Effector CD8-positive, alpha-beta T cell (primary cell): Measurements from ENCODE around the gene KLK2.

ENCODE experiments used
- DNase-seq: peaks from one replicate; lab custom pipeline; 2025; lab: John Stamatoyannopoulos, UW

The KLK2 gene

GRCh38 chr19:50850738-50851137 lies 22.5 kb upstream of the KLK2 start:
- DNase-seq = no peak

DNA sequence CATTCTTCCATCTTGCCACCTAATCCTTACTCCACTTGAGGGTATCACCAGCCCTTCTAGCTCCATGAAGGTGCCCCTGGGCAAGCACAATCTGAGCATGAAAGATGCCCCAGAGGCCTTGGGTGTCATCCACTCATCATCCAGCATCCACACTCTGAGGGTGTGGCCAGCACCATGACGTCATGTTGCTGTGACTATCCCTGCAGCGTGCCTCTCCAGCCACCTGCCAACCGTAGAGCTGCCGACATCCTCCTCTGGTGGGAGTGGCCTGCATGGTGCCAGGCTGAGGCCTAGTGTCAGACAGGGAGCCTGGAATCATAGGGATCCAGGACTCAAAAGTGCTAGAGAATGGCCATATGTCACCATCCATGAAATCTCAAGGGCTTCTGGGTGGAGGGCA lies 21.6 kb upstream of the KLK2 start:
- no peak for DNase-seq

DNA sequence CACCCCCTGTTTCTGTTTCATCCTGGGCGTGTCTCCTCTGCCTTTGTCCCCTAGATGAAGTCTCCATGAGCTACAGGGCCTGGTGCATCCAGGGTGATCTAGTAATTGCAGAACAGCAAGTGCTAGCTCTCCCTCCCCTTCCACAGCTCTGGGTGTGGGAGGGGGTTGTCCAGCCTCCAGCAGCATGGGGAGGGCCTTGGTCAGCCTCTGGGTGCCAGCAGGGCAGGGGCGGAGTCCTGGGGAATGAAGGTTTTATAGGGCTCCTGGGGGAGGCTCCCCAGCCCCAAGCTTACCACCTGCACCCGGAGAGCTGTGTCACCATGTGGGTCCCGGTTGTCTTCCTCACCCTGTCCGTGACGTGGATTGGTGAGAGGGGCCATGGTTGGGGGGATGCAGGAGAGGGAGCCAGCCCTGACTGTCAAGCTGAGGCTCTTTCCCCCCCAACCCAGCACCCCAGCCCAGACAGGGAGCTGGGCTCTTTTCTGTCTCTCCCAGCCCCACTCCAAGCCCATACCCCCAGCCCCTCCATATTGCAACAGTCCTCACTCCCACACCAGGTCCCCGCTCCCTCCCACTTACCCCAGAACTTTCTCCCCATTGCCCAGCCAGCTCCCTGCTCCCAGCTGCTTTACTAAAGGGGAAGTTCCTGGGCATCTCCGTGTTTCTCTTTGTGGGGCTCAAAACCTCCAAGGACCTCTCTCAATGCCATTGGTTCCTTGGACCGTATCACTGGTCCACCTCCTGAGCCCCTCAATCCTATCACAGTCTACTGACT lies 18.4 kb upstream of the KLK2 start, which contains the start of gene KLK3:
KLK3 (plus strand) TSS at position 280 of the 775 bp plus-strand sequence; CDS start at position 321, 41 bp downstream.
- no peak for DNase-seq

GRCh38 chr19:50857366-50857765 lies 15.9 kb upstream of the KLK2 start:
- no peak for DNase-seq

GRCh38 chr19:50858886-50859285 lies 14.4 kb upstream of the KLK2 start:
- no peak for DNase-seq

GRCh38 chr19:50859849-50860248 lies 13.4 kb upstream of the KLK2 start:
- DNase-seq = no peak

GRCh38 chr19:50861010-50861409 lies 12.2 kb upstream of the KLK2 start:
- DNase-seq = no peak

DNA sequence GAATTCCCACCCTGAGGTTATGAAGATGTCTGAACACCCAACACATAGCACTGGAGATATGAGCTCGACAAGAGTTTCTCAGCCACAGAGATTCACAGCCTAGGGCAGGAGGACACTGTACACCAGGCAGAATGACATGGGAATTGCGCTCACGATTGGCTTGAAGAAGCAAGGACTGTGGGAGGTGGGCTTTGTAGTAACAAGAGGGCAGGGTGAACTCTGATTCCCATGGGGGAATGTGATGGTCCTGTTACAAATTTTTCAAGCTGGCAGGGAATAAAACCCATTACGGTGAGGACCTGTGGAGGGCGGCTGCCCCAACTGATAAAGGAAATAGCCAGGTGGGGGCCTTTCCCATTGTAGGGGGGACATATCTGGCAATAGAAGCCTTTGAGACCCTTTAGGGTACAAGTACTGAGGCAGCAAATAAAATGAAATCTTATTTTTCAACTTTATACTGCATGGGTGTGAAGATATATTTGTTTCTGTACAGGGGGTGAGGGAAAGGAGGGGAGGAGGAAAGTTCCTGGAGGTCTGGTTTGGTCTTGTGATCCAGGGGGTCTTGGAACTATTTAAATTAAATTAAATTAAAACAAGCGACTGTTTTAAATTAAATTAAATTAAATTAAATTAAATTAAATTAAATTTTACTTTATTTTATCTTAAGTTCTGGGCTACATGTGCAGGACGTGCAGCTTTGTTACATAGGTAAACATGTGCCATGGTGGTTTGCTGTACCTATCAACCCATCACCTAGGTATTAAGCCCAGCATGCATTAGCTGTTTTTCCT lies 11.5 kb upstream of the KLK2 start:
- DNase-seq = no peak

DNA sequence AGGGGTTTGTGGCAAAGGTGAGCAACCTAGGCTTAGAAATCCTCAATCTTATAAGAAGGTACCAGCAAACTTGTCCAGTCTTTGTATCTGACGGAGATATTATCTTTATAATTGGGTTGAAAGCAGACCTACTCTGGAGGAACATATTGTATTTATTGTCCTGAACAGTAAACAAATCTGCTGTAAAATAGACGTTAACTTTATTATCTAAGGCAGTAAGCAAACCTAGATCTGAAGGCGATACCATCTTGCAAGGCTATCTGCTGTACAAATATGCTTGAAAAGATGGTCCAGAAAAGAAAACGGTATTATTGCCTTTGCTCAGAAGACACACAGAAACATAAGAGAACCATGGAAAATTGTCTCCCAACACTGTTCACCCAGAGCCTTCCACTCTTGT lies 3.8 kb upstream of the KLK2 start:
- DNase-seq = no peak

- DNase-seq = no peak
These were observed 2.7 kb upstream of the KLK2 start for GRCh38 chr19:50870417-50871089.

DNA sequence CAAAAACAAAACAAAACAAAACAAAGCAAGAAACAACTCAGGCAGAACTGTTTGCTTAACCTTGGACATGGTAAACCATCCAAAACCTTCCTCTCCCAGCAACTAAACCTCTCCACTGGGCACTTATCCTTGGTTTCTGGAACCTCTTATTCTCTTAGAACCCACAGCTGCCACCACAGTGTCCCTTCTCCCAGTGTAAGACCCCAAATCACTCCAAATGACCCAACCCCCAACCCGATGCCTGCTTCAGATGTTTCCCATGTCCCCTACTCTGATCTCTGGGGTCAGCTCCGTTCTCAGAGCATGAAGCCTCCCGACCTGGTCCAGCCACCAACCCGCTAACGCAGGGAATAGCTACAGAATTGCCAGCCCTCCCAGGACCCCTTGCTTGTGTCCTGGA lies 972 bp downstream of the KLK2 start:
- DNase-seq = no peak

GRCh38 chr19:50875795-50876422 lies 2.7 kb downstream of the KLK2 start:
- no peak for DNase-seq

GRCh38 chr19:50876456-50876855 lies 3.2 kb downstream of the KLK2 start:
- no peak for DNase-seq

DNA sequence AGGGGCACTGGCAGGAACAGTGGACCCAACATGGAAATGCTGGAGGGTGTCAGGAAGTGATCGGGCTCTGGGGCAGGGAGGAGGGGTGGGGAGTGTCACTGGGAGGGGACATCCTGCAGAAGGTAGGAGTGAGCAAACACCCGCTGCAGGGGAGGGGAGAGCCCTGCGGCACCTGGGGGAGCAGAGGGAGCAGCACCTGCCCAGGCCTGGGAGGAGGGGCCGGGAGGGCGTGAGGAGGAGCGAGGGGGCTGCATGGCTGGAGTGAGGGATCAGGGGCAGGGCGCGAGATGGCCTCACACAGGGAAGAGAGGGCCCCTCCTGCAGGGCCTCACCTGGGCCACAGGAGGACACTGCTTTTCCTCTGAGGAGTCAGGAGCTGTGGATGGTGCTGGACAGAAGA lies 4.1 kb downstream of the KLK2 start:
- no peak for DNase-seq

- no peak for DNase-seq
These were observed 5.6 kb downstream of the KLK2 start for GRCh38 chr19:50878851-50879250.

DNA sequence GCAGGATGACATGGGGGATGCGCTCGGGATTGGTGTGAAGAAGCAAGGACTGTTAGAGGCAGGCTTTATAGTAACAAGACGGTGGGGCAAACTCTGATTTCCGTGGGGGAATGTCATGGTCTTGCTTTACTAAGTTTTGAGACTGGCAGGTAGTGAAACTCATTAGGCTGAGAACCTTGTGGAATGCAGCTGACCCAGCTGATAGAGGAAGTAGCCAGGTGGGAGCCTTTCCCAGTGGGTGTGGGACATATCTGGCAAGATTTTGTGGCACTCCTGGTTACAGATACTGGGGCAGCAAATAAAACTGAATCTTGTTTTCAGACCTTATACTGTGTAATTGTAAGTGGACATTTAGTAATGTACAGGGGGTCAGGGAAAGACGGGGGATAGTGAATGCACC lies 7.0 kb downstream of the KLK2 start:
- DNase-seq = no peak

GRCh38 chr19:50882188-50882587 lies 8.9 kb downstream of the KLK2 start:
- no peak for DNase-seq

DNA sequence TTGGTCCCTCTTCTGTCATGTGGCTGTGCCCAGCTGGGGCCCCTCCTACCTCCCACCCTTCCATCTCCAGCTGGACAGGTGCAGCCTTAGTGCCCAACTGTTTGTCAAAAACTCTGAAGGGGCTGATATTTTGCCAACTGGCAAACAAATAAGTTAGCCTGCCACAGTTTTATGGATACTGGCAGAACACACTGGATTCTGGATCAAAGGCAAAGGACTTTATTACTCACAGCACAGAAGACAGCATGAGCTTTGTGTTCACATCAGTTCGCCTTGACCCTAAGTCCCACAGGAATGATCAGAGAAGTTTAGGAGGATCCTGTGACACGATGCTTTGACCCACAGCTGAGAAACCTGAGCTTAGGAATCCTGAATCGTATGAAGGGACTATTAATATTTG lies 16.4 kb downstream of the KLK2 start:
- no peak for DNase-seq

- DNase-seq = no peak
These were observed 17.4 kb downstream of the KLK2 start for GRCh38 chr19:50890422-50891252.

GRCh38 chr19:50891253-50891625 lies 18.0 kb downstream of the KLK2 start:
- DNase-seq = no peak

DNA sequence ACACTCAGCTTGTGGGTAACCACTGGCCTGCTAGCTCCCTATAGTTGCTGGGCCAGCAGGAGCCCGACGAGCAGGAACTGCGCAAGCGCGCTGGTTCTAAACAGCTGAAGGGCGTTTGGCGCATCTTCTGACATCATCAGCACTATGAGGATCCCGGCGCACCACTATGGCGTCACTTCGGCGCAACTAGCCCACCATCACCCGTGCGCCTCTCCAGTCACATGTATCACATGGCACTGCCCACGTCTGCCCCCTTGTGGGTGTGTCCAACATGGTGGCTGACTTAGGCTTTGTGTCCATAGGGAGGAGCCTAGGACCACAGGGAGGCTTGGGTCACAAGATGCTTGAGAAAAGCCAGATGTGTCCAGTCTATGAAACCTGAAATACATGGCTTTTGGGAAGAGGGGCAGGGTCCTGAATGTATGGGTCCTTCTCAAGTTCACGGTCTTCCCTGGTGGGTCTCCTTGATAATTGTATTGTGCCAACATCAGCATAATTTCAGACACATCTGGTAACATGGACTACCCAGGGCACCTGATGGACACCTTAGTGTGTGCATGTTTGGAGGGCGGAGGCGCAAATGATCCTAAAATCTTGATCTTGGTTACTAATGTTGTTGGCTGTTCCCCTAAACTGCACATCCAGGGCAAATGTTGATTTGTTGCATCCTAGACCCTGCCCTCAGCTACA lies 20.0 kb downstream of the KLK2 start:
- DNase-seq = no peak
